ENCODE results near the gene PLCB1. TPM values are rescaled to one million over a fixed set of nuclear protein-coding genes. Genes with fewer than 3 reads are reported as not detected.

Gene PLCB1
- total RNA-seq, 1 experiment from 2014 or later = 4.4 TPM

GRCh38 chr20:8246153-8246552 is 114.1 kb downstream of the PLCB1 start:
- H3K27ac ChIP-seq (ENCODE audit: low read length) = no peak overlapping the region
- H3K9ac ChIP-seq (ENCODE audit: low read length) = no peak overlapping the region
- peaks cover 35% of the 10 kb centered on the region for H3K27me3 ChIP-seq (ENCODE audit: low read length)
- no peaks in the 10 kb centered on the region for H3F3A ChIP-seq (ENCODE audit: low read length, unreplicated experiment)
- ATAC-seq (no peak), DNase-seq (no peak)
- H3K4me3 ChIP-seq (ENCODE audit: low read length) = no peak overlapping the region
- TF ChIP-seq EZH2 (IDR thresholded peaks at IDR 0.05; ENCODE audit: low read length, unreplicated experiment) = no peak
- no peak for TF ChIP-seq EZH2phosphoT487 (IDR thresholded peaks at IDR 0.05; ENCODE audit: borderline replicate concordance, low read length)
- TF ChIP-seq, protein P1, sequence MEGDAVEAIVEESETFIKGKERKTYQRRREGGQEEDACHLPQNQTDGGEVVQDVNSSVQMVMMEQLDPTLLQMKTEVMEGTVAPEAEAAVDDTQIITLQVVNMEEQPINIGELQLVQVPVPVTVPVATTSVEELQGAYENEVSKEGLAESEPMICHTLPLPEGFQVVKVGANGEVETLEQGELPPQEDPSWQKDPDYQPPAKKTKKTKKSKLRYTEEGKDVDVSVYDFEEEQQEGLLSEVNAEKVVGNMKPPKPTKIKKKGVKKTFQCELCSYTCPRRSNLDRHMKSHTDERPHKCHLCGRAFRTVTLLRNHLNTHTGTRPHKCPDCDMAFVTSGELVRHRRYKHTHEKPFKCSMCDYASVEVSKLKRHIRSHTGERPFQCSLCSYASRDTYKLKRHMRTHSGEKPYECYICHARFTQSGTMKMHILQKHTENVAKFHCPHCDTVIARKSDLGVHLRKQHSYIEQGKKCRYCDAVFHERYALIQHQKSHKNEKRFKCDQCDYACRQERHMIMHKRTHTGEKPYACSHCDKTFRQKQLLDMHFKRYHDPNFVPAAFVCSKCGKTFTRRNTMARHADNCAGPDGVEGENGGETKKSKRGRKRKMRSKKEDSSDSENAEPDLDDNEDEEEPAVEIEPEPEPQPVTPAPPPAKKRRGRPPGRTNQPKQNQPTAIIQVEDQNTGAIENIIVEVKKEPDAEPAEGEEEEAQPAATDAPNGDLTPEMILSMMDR (conservative IDR thresholded peaks at IDR 0.05; ENCODE audit: low read depth, low read length) = no peak
- BruUV-seq (replicated peaks) = no TSS peak
- H2AFZ ChIP-seq (ENCODE audit: low read length) = no peak overlapping the region
- ChIA-PET CTCF (no interaction called here), POLR2A (ENCODE audit: unreplicated experiment) (no interaction called here)
- H3K4me1 ChIP-seq (ENCODE audit: insufficient read depth, low read length) = no peaks in the 10 kb centered on the region
- no peaks in the 10 kb centered on the region for H3K9me2 ChIP-seq (replicated peaks; ENCODE audit: low read length)
- H3K9me3 ChIP-seq (ENCODE audit: low read length) = no peaks in the 10 kb centered on the region
- H3K4me2 ChIP-seq (ENCODE audit: low read length) = no peak overlapping the region
- no peaks in the 10 kb centered on the region for H3K36me3 ChIP-seq (ENCODE audit: low read depth, low read length)
- intact Hi-C loops (cut with micrococcal nuclease) = no loop called here
- H4K20me1 ChIP-seq (ENCODE audit: low read length) = no peaks in the 10 kb centered on the region
- H3K79me2 ChIP-seq (ENCODE audit: low read length) = no peaks in the 10 kb centered on the region

- Histone ChIP-seq H3K4me3 (ENCODE audit: low read length) (no peak overlapping the region), H3K79me2 (ENCODE audit: low read length) (no peaks in the 10 kb centered on the region), H3K4me1 (ENCODE audit: insufficient read depth, low read length) (no peaks in the 10 kb centered on the region), H3K9me3 (ENCODE audit: low read length) (no peaks in the 10 kb centered on the region), H2AFZ (ENCODE audit: low read length) (no peak overlapping the region), H3K4me2 (ENCODE audit: low read length) (no peak overlapping the region), H3K9ac (ENCODE audit: low read length) (no peak overlapping the region), H3K9me2 (replicated peaks; ENCODE audit: low read length) (no peaks in the 10 kb centered on the region), H4K20me1 (ENCODE audit: low read length) (no peaks in the 10 kb centered on the region), H3K27me3 (ENCODE audit: low read length) (peaks cover 35% of the 10 kb centered on the region), H3F3A (ENCODE audit: low read length, unreplicated experiment) (no peaks in the 10 kb centered on the region), H3K36me3 (ENCODE audit: low read depth, low read length) (no peaks in the 10 kb centered on the region), H3K27ac (ENCODE audit: low read length) (no peak overlapping the region)
- TF ChIP-seq EZH2 (IDR thresholded peaks at IDR 0.05; ENCODE audit: low read length, unreplicated experiment) = no peak
- TF ChIP-seq, protein P1 (conservative IDR thresholded peaks at IDR 0.05; ENCODE audit: low read depth, low read length) = no peak
- no peak for TF ChIP-seq EZH2phosphoT487 (IDR thresholded peaks at IDR 0.05; ENCODE audit: borderline replicate concordance, low read length)
- intact Hi-C loops (cut with micrococcal nuclease) = no loop called here
- CTCF ChIA-PET = no interaction called here
- DNase-seq (no peak), ATAC-seq (no peak)
- POLR2A ChIA-PET (ENCODE audit: unreplicated experiment) = interaction anchor here (0.7 kb wide), 1 partner anchor 38 kb away, joined by 3 read pairs; no protein-coding TSS in a partner anchor
- BruUV-seq (replicated peaks) = no TSS peak
These were observed 114.7 kb downstream of the PLCB1 start for GRCh38 chr20:8246716-8247115.

GRCh38 chr20:8248051-8248450 is 116.0 kb downstream of the PLCB1 start:
- no peak overlapping the region for H2AFZ ChIP-seq (ENCODE audit: low read length)
- H3F3A ChIP-seq (ENCODE audit: low read length, unreplicated experiment) = no peaks in the 10 kb centered on the region
- no peaks in the 10 kb centered on the region for H3K79me2 ChIP-seq (ENCODE audit: low read length)
- no peak overlapping the region for H3K27ac ChIP-seq (ENCODE audit: low read length)
- no peak overlapping the region for H3K4me2 ChIP-seq (ENCODE audit: low read length)
- H3K27me3 ChIP-seq (ENCODE audit: low read length) = peaks cover 24% of the 10 kb centered on the region
- H3K9ac ChIP-seq (ENCODE audit: low read length) = no peak overlapping the region
- no peaks in the 10 kb centered on the region for H3K9me3 ChIP-seq (ENCODE audit: low read length)
- ChIA-PET CTCF (no interaction called here), POLR2A (ENCODE audit: unreplicated experiment) (no interaction called here)
- H3K4me1 ChIP-seq (ENCODE audit: insufficient read depth, low read length) = no peaks in the 10 kb centered on the region
- H3K9me2 ChIP-seq (replicated peaks; ENCODE audit: low read length) = no peaks in the 10 kb centered on the region
- no peak for ATAC-seq
- TF ChIP-seq EZH2 (IDR thresholded peaks at IDR 0.05; ENCODE audit: low read length, unreplicated experiment) (no peak), EZH2phosphoT487 (IDR thresholded peaks at IDR 0.05; ENCODE audit: borderline replicate concordance, low read length) (no peak)
- TF ChIP-seq, protein P1 (conservative IDR thresholded peaks at IDR 0.05; ENCODE audit: low read depth, low read length) = no peak
- no peak overlapping the region for H3K4me3 ChIP-seq (ENCODE audit: low read length)
- DNase-seq = no peak
- no peaks in the 10 kb centered on the region for H4K20me1 ChIP-seq (ENCODE audit: low read length)
- no TSS peak for BruUV-seq (replicated peaks)
- H3K36me3 ChIP-seq (ENCODE audit: low read depth, low read length) = no peaks in the 10 kb centered on the region
- intact Hi-C loops (cut with micrococcal nuclease) = no loop called here

All from PC-3 (cell line).